Heart left ventricle (tissue), 13 donors: Measurements from ENCODE around the gene BTN2A1.

Experiments used
- CTCF ChIP-seq, 12 donors: fragments of 200-600 bp; sonication (generic) in 4 of 12; IDR thresholded peaks; one replicate each; pipeline versions ENCODE4 v1.5.0 to v1.8.0; 2018 to 2022; ENCODE audit warnings: antibody characterized with exemption in 12 of 12, mild to moderate bottlenecking in 5 of 12
- POLR2A ChIP-seq, 2 donors: fragments of 450-650 bp; IDR thresholded peaks; one replicate each; pipeline ENCODE4 v1.6.1; 2017; ENCODE audit warnings: antibody characterized with exemption in 2 of 2, mild to moderate bottlenecking in 2 of 2, moderate library complexity in 2 of 2
- donor health status: ischemic (EF 13 %, LVEDD 7.1; RV severe dilation, severe dysfunction).
- donor health status: DM: no; HTN: yes; CAD: no.
- donor health status: DM: no; HTN: no; CAD: no.
- donor health status: ischemic (EF 25% LVEDD 6.9; RV normal size, moderate dysfunction).
- donor health status: ischemic (EF 25% LVEDD 5.7; RV mildly dilated, moderate dysfunction).
- donor health status: ischemic (EF 35%, LVEDD 5.7; RV mildly dilated, moderate dysfunction).
- donor health status: nonischemic (EF 11% LVEDD 7.7; RV severe dilation, severe dysfunction).
- donor health status: DM: yes; HTN: yes; CAD: no.
- donor health status: PGD.
- donor health status: ischemic (EF 29% LVEDD 5.4; RV normal size, mild dysfunction).
- donor health status: nonischemic (EF 23%, LVEDD 6.1; RV moderate dilation, normal function).

- no peak for TF ChIP-seq POLR2A (IDR thresholded peaks at IDR 0.05)
- TF ChIP-seq CTCF (IDR thresholded peaks at IDR 0.05): no peak
Observed at GRCh38 chr6:26514984-26515383, 57.2 kb downstream of the BTN2A1 start.
